Small intestine (tissue), 7 donors: ENCODE data around the gene PCBP3. TPM values are rescaled to one million over a fixed set of nuclear protein-coding genes. Genes with fewer than 3 reads are reported as not detected.

Experiments used
- DNase-seq, 2 donors: peaks; one replicate each; pipeline versions ENCODE4 v3.0.0 to v3.0.0-alpha.2; 2013
- FAIRE-seq: peaks from 2 replicates; lab custom pipeline; 2012; peaks lifted over from hg19 to GRCh38; lab: Jason Lieb, UNC
- H3K27ac ChIP-seq, 3 donors: one replicate each; pipeline ENCODE4 v1.5.1; 2013; ENCODE audit warnings: low read length in 2 of 3, mild to moderate bottlenecking in 2 of 3, control low read depth in 1 of 3, inconsistent platforms in 1 of 3, low read depth in 1 of 3, moderate library complexity in 1 of 3
- H3K27me3 ChIP-seq, 3 donors: one replicate each; pipeline ENCODE4 v1.6.1; 2013; ENCODE audit warnings: low read length in 3 of 3, inconsistent platforms in 1 of 3; ENCODE audit not compliant: control insufficient read depth in 3 of 3, insufficient read depth in 3 of 3
- H3K36me3 ChIP-seq, 3 donors: one replicate each; pipeline ENCODE4 v1.6.1; 2013; ENCODE audit warnings: low read length in 3 of 3, inconsistent platforms in 1 of 3, low read depth in 1 of 3, mild to moderate bottlenecking in 1 of 3, moderate library complexity in 1 of 3; ENCODE audit not compliant: control insufficient read depth in 3 of 3, insufficient read depth in 2 of 3
- H3K4me1 ChIP-seq, 3 donors: one replicate each; pipeline ENCODE4 v1.6.1; 2013; ENCODE audit warnings: low read length in 2 of 3, inconsistent platforms in 1 of 3, low read depth in 1 of 3, mild to moderate bottlenecking in 1 of 3, moderate library complexity in 1 of 3; ENCODE audit not compliant: control insufficient read depth in 3 of 3, insufficient read depth in 2 of 3
- H3K4me3 ChIP-seq, 3 donors: one replicate each; pipeline ENCODE4 v1.5.1; 2013; ENCODE audit warnings: low read length in 3 of 3, control low read depth in 1 of 3, inconsistent platforms in 1 of 3, low read depth in 1 of 3, mild to moderate bottlenecking in 1 of 3, moderate library complexity in 1 of 3
- H3K9me3 ChIP-seq, 2 donors: one replicate each; pipeline ENCODE4 v1.6.1; 2013; ENCODE audit warnings: low read depth in 1 of 2, low read length in 1 of 2; ENCODE audit not compliant: control insufficient read depth in 2 of 2, insufficient read depth in 1 of 2
- WGBS, 3 donors: extraction: QIAGEN DNeasy Blood & Tissue Kit; methylation state at CpG; one replicate each; pipeline ENCODE4 v1.1.7; 2013; 5-methylcytosine and 5-hydroxymethylcytosine counted together
- polyA plus RNA-seq, 4 donors: library from polyadenylated mRNA; stranded (reverse) in 3 of 4; unstranded in 1 of 4; fragments of 200-250 nt in 3 of 4; fragments of 120-200 nt in 1 of 4; gene quantifications; one replicate each; pipeline versions ENCODE4 v1.2.1 to v1.2.3, GENCODE V29; 2013
- donor health status: healthy with polysubstance abuse.
- donor health status: control.
- donor health status: control.
- donor health status: Bipolar disorder and iron deficiency.
- donor health status: healthy.

The PCBP3 gene
- polyA plus RNA-seq, 4 donors: 0.81 to 8.2 (median 1.0) TPM; not detected in 1

DNA sequence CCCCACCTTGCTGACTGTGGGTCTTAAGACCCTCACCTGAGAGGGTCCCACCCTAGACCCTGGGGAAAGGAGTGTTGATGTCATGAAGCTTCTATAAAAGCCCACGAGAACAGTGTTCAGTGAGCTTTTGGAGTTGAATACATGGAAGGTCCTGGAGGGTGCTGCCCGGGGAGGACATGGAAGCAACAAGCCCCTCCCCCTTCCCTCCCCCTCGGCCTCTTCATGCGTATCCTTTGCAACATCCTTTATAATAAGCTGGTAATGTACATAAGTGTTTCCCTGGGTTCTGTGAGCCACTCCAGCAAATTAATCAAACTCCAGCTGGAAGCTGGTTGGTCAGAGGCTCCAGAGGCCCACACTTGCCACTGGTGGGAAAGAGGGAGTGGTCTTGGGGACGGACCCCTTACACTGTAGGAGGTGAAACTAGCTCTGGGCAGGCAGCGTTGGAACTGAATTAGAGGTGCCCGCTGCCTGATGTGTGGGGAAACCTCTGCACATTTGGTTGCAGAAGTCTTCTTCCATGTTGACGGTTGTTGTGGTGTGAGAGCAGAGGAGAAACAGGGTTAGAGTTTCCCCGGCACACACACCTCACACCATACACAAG, 323.4 kb downstream of the PCBP3 start:
- DNase-seq (no peak), FAIRE-seq (no peak)
- 66 to 73% (median 70%) methylated on average over 9 of the region's 9 CpGs for WGBS, 3 donors
- Histone ChIP-seq H3K9me3 (peaks cover 0 to 14% of the 10 kb centered on the region in 2 donors), H3K27me3 (peaks cover 0 to 1% (median under 1%) of the 10 kb centered on the region in 3 donors), H3K4me3 (no peak overlapping the region), H3K36me3 (no peaks in the 10 kb centered on the region), H3K4me1 (peaks cover 0 to 8% (median 0%) of the 10 kb centered on the region in 3 donors), H3K27ac (no peak overlapping the region)

DNA sequence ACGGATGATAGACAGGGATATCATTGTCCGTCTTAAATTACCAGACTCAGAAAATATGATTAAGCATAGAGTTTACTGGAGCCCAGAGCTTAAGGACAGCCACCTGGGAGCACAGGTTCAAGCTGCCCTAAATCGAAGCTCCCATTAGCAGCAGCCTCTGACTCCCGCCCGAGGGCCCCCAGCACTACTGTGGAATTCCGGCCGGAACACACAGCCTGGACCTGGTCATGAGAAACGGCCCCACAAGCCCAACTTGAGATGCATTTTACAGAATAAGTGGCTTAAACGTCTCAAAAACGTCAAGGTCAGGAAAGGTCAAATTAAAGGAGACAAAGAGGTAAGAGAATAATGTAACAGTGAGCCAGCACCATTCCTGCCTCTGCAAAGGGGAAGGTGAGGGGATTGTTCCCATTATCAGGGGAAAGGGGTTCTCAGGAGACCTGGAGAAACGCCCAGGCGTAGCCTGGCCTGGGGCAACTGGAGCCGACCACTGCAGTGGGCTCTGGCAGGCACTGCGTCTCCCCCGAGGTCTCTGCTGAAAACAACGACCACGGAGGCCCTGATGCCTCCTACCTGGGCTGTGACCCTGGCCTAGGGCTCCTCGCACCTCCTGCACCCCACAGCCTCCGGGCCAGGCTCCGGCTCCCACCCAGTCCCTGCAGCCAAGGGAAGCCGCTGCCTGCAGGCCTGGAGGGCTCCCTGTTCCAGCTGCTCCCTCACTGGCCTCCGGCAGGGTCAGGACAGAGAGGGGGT, 326.6 kb downstream of the PCBP3 start:
- Histone ChIP-seq H3K27me3 (peaks cover 3 to 31% (median 8%) of the 10 kb centered on the region in 3 donors), H3K27ac (no peak overlapping the region), H3K36me3 (no peaks in the 10 kb centered on the region), H3K4me1 (peaks cover 0 to 38% (median 2%) of the 10 kb centered on the region in 3 donors), H3K9me3 (peaks cover 0 to 1% of the 10 kb centered on the region in 2 donors), H3K4me3 (no peak overlapping the region)
- FAIRE-seq: no peak
- WGBS, 3 donors: 65 to 73% (median 70%) methylated on average over 20 to 22 of the region's 22 CpGs
- DNase-seq: no peak

DNA sequence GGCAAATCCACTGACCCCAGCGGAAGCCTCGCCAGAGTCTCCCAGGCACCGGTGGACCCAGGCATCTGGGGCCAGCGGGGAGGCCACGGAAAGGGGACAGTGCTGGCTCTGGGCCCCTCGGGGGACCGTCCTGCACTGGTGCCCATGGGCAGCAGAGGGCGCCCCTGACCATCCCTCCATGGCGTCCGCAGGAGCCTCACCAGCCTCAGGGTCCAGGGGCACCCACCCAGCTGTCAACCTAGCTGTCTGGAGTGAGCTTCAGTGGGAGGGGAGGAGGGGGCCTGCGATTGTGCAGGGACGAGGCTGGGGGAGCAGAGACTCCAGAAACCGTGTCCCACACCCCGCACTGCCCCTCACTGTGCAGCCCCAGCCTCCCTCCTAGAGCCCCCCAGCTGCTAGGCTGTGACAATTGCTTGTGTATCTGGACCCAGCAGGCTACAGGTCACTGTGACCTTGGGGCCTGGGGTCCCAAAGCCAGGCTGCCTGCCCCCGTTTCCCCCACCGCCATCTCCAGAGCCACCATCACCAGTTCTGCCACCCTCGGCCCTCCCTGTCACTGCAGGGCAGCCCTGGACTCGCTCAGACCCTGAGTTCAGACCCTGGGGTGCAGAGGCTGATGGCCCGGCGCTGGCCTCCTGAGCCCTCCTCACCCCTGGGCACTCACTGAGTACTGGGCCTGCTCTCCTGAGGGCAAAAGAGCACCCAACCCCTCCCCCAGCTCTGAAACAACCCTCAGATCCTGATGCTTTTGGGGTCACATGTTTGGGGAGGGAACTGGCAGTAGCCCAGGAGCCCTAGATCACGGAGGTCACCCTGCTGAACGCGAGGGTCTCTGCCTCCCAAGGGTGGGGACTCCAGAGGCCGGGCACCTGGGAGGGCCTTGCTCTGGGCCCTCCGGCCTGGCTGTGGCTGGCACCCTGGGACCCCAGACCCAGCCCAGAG, 327.4 kb downstream of the PCBP3 start:
- Histone ChIP-seq H3K36me3 (no peaks in the 10 kb centered on the region), H3K4me1 (peaks cover 0 to 42% (median 2%) of the 10 kb centered on the region in 3 donors), H3K4me3 (no peak overlapping the region), H3K9me3 (no peaks in the 10 kb centered on the region), H3K27ac (peak overlapping the region in 2 of 3 donors; percentile 88 to 91), H3K27me3 (peaks cover 3 to 35% (median 10%) of the 10 kb centered on the region in 3 donors)
- no peak for FAIRE-seq
- peak in 1 of 2 donors; percentile 69 for DNase-seq
- WGBS, 3 donors: 38 to 43% (median 40%) methylated on average over 24 to 25 of the region's 25 CpGs

DNA sequence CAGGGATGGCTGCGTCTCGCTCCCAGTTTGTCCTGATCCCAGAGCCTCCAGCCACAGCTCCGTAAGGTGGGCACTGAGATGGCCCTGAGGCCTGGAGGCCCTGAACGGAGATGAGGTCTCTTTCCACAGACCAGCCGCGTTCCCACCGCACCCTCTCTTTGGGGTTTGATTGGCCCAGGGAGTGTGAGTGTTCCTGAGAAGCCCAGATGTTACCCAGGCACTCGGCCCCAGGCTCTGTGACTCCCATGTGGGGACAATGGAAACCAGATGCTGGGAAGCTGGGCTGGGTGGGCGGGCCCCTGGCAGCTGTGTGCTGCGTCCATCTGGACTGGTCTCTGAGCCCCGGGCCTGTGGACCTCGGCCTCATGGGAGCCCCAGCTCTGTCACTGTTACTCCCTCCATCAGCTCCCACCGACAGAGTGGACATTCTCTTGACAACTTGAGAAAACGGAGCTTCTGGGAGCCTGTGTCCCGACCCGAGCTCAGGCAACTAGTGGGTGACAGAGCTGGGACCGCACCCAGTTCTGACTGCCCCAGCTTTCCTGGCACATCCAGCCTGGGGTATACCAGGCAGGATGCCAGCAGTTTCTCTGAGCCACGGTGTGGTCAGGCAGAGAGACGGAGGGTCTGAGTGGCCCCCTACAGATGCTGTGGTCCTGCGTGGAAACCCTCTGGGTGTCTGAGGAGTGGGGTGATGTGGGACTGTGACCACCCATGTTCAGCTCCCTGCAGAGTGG, 328.3 kb downstream of the PCBP3 start:
- H3K27ac ChIP-seq: peak overlapping the region in 2 of 3 donors; percentile 88 to 91
- FAIRE-seq (no peak), DNase-seq (peak in 1 of 2 donors; percentile 32)
- no peaks in the 10 kb centered on the region for H3K9me3 ChIP-seq
- H3K4me3 ChIP-seq: no peak overlapping the region
- no peaks in the 10 kb centered on the region for H3K36me3 ChIP-seq
- WGBS, 3 donors: 55 to 62% (median 57%) methylated on average over 19 to 20 of the region's 20 CpGs
- peaks cover 0 to 42% (median 2%) of the 10 kb centered on the region in 3 donors for H3K4me1 ChIP-seq
- H3K27me3 ChIP-seq: peaks cover 3 to 38% (median 10%) of the 10 kb centered on the region in 3 donors

DNA sequence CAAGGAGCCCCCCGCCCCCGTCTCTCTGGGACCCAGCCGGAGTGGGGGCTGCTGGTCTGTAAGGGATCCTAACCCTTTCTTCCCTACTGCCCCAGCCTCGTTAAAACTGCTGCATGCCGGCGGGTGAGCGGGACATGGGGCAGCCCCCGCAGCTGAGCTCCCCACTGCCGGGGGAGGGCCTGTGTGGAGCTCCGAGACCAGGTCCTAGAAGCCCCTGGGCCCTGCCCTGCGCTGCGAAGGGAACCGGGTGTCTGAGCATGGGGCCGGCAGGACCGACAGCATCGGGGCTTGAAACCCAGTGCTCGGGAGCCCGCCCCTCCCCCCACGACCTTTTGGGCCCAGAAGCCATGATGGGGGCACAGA, 328.8 kb downstream of the PCBP3 start:
- Histone ChIP-seq H3K27me3 (peaks cover 3 to 43% (median 10%) of the 10 kb centered on the region in 3 donors), H3K4me1 (peaks cover 0 to 42% (median 2%) of the 10 kb centered on the region in 3 donors), H3K36me3 (no peaks in the 10 kb centered on the region), H3K27ac (peak overlapping the region; percentile 6 to 91 (median 88)), H3K4me3 (peak overlapping the region in 1 of 3 donors; percentile 49), H3K9me3 (no peaks in the 10 kb centered on the region)
- 32 to 47% (median 35%) methylated on average over 14 to 19 of the region's 19 CpGs for WGBS, 3 donors
- DNase-seq: peak in 1 of 2 donors; percentile 19
- no peak for FAIRE-seq

DNA sequence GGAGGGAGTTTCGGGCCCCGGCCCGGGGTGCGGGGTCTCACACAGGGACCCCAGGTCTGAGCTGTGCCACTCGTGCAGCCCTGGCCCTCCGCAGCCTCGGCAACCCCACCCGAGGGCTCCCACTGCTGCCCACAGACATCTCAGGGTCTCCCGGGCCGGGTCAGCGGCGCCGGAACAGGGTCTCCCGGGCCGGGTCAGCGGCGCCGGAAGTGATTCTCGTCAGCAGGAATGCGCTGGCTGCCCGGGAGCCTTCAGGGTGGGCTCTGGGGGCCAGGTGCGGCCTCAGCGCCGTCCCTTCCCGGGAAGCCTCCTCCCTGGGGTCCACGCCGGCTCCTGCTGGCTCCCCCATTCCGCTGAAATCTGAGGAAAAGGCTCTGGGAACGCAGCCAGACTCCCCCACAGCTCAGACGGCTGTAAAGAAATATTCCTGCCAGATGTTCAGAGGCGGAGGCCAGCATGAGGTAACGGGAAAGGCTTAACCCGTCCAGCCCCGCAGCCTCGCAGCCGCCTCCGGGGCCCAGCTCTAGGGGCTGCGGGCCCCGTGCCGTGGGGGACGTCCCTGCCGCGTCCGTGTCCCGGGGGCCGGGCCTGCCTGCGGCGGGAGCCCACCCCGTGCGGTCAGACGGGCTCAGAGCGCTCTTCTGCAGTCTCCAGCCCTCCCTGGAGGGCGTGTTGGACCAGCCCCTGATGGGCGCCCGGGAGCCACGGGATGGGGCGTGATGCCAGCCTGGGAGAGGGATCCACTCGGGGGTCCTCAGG, 329.4 kb downstream of the PCBP3 start:
- WGBS, 3 donors: 2 to 4% (median 4%) methylated on average over 51 to 58 of the region's 58 CpGs
- H3K4me1 ChIP-seq: peaks cover 0 to 42% (median 2%) of the 10 kb centered on the region in 3 donors
- FAIRE-seq: no peak
- H3K27me3 ChIP-seq: peaks cover 3 to 44% (median 10%) of the 10 kb centered on the region in 3 donors
- DNase-seq: peak in 1 of 2 donors; percentile 72
- H3K4me3 ChIP-seq: peak overlapping the region in 2 of 3 donors; percentile 49
- no peaks in the 10 kb centered on the region for H3K36me3 ChIP-seq
- no peaks in the 10 kb centered on the region for H3K9me3 ChIP-seq
- H3K27ac ChIP-seq: peak overlapping the region; percentile 17 to 91 (median 88)

DNA sequence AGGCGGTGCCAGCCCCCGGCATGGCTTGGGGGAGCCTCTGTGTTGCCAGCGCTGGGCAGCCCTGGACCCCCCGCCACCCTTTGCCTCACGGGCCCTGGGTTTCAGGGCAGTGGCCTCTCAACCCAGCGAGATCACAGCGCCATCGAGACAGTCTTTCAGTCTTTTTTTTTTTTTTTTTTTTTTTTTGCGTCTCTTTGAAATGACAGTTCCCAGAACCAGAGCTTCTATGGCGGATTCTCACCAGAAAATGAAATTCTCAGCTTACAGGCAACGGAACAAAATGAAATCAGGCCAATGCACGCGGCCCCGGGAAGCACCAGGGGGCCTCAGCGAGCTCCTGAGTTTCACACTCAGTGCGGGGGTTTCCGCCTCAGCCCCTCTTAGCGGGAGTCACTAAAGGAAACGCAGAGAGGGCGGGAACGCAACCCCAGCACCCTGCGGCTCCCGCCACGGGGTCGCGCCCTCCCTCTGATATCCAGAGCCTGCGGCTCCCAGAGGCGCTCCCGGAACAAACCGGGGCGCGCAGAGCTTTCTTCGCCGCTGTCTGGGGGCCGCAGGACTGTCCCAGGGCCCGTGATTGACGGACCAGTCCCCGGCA, 330.0 kb downstream of the PCBP3 start:
- WGBS, 3 donors: 1 to 4% (median 2%) methylated on average over 23 to 38 of the region's 38 CpGs
- DNase-seq: peak; percentile 22 to 78
- Histone ChIP-seq H3K4me1 (peaks cover 0 to 42% (median 2%) of the 10 kb centered on the region in 3 donors), H3K9me3 (no peaks in the 10 kb centered on the region), H3K4me3 (peak overlapping the region; percentile 23 to 49 (median 49)), H3K36me3 (no peaks in the 10 kb centered on the region), H3K27ac (peak overlapping the region; percentile 43 to 91 (median 88)), H3K27me3 (peaks cover 3 to 44% (median 10%) of the 10 kb centered on the region in 3 donors)
- no peak for FAIRE-seq
